ENCODE results near the gene NPR1.
A peak's percentile ranks its signal among the peaks of the same experiment; 100 is the strongest.

NPR1 gene

DNA sequence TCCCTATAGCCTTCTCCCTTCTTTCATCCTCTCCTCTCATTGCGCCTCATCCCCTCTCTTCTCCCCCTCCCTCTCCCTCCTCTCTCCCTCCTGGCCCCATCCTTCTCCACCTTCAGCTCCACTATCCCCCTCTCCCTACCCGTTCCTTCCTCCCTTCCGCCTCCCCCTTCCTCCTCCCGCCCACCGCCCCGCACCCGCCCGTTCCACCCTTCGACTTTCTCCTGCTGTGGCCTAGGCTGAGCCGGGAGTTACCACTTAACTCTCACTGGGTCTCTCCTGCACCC, 1.6 kb downstream of the NPR1 start:
- Histone ChIP-seq H3K9me3 (ENCODE audit: control insufficient read depth, insufficient read depth, low read depth, low read length) (no peaks in the 10 kb centered on the region), H3K36me3 (ENCODE audit: control insufficient read depth in 2 of 2, insufficient read depth in 1 of 2, low read length in 2 of 2) (no peaks in the 10 kb centered on the region), H3K27ac (ENCODE audit: extremely low read depth, low read depth, low read length) (no peak overlapping the region), H3K4me3 (ENCODE audit: low read depth, low read length) (no peak overlapping the region), H3K4me1 (ENCODE audit: control insufficient read depth, insufficient read depth, low read length) (no peaks in the 10 kb centered on the region; the same call in 1 of the 2 replicates)
- ChIA-PET CTCF (interaction anchor here (0.7 to 6.0 kb wide), 4 partner anchors 70 to 400 kb away, joined by 3 to 55 read pairs (median 4); no protein-coding TSS in a partner anchor), POLR2A (interaction anchor here (2.1 kb wide), 1 partner anchor 48 kb away, joined by 6 read pairs; the partner anchor contains the start of gene INTS3)
- TF ChIP-seq ZNF23 (tag by site-specific recombination; IDR thresholded peaks at IDR 0.05; ENCODE audit: borderline replicate concordance) = no peak
- TF ChIP-seq ZNF239 (tag by site-specific recombination; IDR thresholded peaks at IDR 0.05) = no peak
- no peak for TF ChIP-seq ZNF2 (tag by site-specific recombination; IDR thresholded peaks at IDR 0.05)
- TF ChIP-seq ZIC2 (tag by site-specific recombination; IDR thresholded peaks at IDR 0.05) = no peak
- TF ChIP-seq, protein P1, sequence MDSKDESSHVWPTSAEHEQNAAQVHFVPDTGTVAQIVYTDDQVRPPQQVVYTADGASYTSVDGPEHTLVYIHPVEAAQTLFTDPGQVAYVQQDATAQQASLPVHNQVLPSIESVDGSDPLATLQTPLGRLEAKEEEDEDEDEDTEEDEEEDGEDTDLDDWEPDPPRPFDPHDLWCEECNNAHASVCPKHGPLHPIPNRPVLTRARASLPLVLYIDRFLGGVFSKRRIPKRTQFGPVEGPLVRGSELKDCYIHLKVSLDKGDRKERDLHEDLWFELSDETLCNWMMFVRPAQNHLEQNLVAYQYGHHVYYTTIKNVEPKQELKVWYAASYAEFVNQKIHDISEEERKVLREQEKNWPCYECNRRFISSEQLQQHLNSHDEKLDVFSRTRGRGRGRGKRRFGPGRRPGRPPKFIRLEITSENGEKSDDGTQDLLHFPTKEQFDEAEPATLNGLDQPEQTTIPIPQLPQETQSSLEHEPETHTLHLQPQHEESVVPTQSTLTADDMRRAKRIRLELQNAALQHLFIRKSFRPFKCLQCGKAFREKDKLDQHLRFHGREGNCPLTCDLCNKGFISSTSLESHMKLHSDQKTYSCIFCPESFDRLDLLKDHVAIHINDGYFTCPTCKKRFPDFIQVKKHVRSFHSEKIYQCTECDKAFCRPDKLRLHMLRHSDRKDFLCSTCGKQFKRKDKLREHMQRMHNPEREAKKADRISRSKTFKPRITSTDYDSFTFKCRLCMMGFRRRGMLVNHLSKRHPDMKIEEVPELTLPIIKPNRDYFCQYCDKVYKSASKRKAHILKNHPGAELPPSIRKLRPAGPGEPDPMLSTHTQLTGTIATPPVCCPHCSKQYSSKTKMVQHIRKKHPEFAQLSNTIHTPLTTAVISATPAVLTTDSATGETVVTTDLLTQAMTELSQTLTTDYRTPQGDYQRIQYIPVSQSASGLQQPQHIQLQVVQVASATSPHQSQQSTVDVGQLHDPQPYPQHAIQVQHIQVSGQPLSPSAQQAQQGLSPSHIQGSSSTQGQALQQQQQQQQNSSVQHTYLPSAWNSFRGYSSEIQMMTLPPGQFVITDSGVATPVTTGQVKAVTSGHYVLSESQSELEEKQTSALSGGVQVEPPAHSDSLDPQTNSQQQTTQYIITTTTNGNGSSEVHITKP (tag by site-specific recombination; IDR thresholded peaks at IDR 0.05) = no peak
- TF ChIP-seq KLF1 (tag by site-specific recombination; IDR thresholded peaks at IDR 0.05) = peak; percentile 68; the same call in 1 of the 2 replicates
- TF ChIP-seq ZBTB17 (tag by site-specific recombination; IDR thresholded peaks at IDR 0.05) = no peak
- TF ChIP-seq, protein P2, sequence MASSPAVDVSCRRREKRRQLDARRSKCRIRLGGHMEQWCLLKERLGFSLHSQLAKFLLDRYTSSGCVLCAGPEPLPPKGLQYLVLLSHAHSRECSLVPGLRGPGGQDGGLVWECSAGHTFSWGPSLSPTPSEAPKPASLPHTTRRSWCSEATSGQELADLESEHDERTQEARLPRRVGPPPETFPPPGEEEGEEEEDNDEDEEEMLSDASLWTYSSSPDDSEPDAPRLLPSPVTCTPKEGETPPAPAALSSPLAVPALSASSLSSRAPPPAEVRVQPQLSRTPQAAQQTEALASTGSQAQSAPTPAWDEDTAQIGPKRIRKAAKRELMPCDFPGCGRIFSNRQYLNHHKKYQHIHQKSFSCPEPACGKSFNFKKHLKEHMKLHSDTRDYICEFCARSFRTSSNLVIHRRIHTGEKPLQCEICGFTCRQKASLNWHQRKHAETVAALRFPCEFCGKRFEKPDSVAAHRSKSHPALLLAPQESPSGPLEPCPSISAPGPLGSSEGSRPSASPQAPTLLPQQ (tag by site-specific recombination; IDR thresholded peaks at IDR 0.05) = no peak
- TF ChIP-seq ZNF610 (tag by site-specific recombination; IDR thresholded peaks at IDR 0.05; ENCODE audit: borderline replicate concordance) = no peak
- TF ChIP-seq SP2 (tag by site-specific recombination; IDR thresholded peaks at IDR 0.05) = 0 out of 2 replicates have a peak, but pooled peaks have one; percentile 33
- TF ChIP-seq KLF17 (tag by site-specific recombination; IDR thresholded peaks at IDR 0.05) = peak; percentile 53; the same call in 1 of the 2 replicates
- no peak for TF ChIP-seq ZNF16 (tag by site-specific recombination; IDR thresholded peaks at IDR 0.05; ENCODE audit: low read depth)
- no peak for TF ChIP-seq ZNF660 (tag by site-specific recombination; IDR thresholded peaks at IDR 0.05)
- no peak for TF ChIP-seq HOXD13 (CRISPR knock-in tag; IDR thresholded peaks at IDR 0.05; ENCODE audit: borderline replicate concordance)
- no peak for TF ChIP-seq SP3 (tag by site-specific recombination; IDR thresholded peaks at IDR 0.05)
- TF ChIP-seq ZNF677 (tag by site-specific recombination; IDR thresholded peaks at IDR 0.05) = no peak
- no peak for TF ChIP-seq ZNF792 (tag by site-specific recombination; IDR thresholded peaks at IDR 0.05)
- TF ChIP-seq ZNF140 (tag by site-specific recombination; IDR thresholded peaks at IDR 0.05) = no peak
- TF ChIP-seq ZNF366 (tag by site-specific recombination; conservative IDR thresholded peaks at IDR 0.05) = peak; percentile 1; the same call in 1 of the 2 replicates
- TF ChIP-seq ZNF202 (tag by site-specific recombination; IDR thresholded peaks at IDR 0.05; ENCODE audit: borderline replicate concordance) = no peak
- peak; percentile 94 for TF ChIP-seq EGR2 (tag by site-specific recombination; IDR thresholded peaks at IDR 0.05; ENCODE audit: low read depth)
- TF ChIP-seq, protein P3, sequence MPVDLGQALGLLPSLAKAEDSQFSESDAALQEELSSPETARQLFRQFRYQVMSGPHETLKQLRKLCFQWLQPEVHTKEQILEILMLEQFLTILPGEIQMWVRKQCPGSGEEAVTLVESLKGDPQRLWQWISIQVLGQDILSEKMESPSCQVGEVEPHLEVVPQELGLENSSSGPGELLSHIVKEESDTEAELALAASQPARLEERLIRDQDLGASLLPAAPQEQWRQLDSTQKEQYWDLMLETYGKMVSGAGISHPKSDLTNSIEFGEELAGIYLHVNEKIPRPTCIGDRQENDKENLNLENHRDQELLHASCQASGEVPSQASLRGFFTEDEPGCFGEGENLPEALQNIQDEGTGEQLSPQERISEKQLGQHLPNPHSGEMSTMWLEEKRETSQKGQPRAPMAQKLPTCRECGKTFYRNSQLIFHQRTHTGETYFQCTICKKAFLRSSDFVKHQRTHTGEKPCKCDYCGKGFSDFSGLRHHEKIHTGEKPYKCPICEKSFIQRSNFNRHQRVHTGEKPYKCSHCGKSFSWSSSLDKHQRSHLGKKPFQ (tag by site-specific recombination; IDR thresholded peaks at IDR 0.05) = no peak
- TF ChIP-seq PATZ1 (tag by site-specific recombination; IDR thresholded peaks at IDR 0.05) = 0 out of 2 replicates have a peak, but pooled peaks have one; percentile 29
- no peak for TF ChIP-seq ZNF404 (tag by site-specific recombination; IDR thresholded peaks at IDR 0.05)

All from HEK293 (cell line).